ENCODE measurements around the gene ASPN.

DNA sequence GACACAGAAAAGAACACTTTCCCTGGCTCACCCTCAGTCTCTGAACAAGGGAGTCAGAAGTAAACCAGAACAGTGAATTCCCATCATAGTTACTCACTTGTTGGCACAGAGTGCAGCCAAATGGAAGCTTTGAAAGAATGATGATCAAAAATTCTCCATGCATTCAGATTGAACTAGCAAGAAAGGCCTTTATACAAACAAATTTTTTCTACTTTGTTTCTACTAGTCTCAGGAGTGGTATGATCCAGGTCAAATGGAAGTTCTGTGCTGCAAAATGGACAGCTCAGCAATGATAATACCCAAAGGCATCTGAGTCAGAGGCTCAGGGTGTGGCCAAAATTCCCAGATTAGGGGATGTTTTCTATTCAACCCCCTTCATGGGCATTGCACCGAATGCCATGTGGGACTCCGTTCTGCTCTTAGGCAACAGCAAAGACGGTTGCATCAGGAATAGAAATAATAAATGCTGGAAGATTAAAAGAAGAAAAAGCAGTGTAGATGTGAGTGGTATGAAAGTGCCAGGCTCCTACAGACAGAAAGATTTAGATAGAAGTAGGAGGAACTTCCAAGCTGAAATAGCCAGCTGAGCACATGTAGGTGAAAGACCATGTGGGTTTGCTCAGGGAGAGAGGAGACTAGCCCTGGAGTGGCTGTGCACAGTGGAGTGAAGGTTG lies 24.0 kb upstream of the ASPN start:
- TF ChIP-seq, protein P1, sequence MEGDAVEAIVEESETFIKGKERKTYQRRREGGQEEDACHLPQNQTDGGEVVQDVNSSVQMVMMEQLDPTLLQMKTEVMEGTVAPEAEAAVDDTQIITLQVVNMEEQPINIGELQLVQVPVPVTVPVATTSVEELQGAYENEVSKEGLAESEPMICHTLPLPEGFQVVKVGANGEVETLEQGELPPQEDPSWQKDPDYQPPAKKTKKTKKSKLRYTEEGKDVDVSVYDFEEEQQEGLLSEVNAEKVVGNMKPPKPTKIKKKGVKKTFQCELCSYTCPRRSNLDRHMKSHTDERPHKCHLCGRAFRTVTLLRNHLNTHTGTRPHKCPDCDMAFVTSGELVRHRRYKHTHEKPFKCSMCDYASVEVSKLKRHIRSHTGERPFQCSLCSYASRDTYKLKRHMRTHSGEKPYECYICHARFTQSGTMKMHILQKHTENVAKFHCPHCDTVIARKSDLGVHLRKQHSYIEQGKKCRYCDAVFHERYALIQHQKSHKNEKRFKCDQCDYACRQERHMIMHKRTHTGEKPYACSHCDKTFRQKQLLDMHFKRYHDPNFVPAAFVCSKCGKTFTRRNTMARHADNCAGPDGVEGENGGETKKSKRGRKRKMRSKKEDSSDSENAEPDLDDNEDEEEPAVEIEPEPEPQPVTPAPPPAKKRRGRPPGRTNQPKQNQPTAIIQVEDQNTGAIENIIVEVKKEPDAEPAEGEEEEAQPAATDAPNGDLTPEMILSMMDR (conservative IDR thresholded peaks at IDR 0.05; ENCODE audit: low read length): no peak
- no peak for TF ChIP-seq EZH2phosphoT487 (IDR thresholded peaks at IDR 0.05; ENCODE audit: borderline replicate concordance, low read depth, low read length)
